Thoracic aorta (tissue), 2 donors: Measurements from ENCODE around the gene PFAS. TPM values are rescaled to one million over a fixed set of nuclear protein-coding genes. Genes with fewer than 3 reads are reported as not detected.

Experiments
- ATAC-seq: fragments of 150-250 bp; one replicate; pipeline ENCODE4 v1.8.0; 2017; ENCODE audit warnings: low read depth; ENCODE audit not compliant: insufficient number of reproducible peaks, low FRiP score
- DNase-seq: peaks from one replicate; pipeline ENCODE4 v3.0.0-alpha.2; 2020; ENCODE audit warnings: low spot score
- H3K27ac ChIP-seq, 2 donors: fragments of 200-600 bp; sonication (generic); 1 replicate in 1 of 2; 2 replicates in 1 of 2; pipeline ENCODE4 v1.5.1; 2016; ENCODE audit warnings: mild to moderate bottlenecking in 2 of 2, moderate library complexity in 2 of 2
- H3K27me3 ChIP-seq: fragments of 200-600 bp; sonication (generic); replicated peaks from 2 replicates; pipeline ENCODE4 v1.6.0; 2016; ENCODE audit warnings: mild to moderate bottlenecking; ENCODE audit not compliant: insufficient read depth
- H3K36me3 ChIP-seq: fragments of 200-600 bp; sonication (generic); one replicate; pipeline ENCODE4 v1.5.1; 2016
- H3K4me1 ChIP-seq, 2 donors: fragments of 200-600 bp; sonication (generic); 1 replicate in 1 of 2; 2 replicates in 1 of 2; pipeline versions ENCODE4 v1.5.1 to v1.6.0; 2016; ENCODE audit warnings: low read depth in 2 of 2, mild to moderate bottlenecking in 1 of 2; ENCODE audit not compliant: control insufficient read depth in 1 of 2
- H3K4me3 ChIP-seq: fragments of 200-600 bp; sonication (generic); 2 replicates; pipeline ENCODE4 v1.5.1; 2016; ENCODE audit warnings: mild to moderate bottlenecking
- H3K9me3 ChIP-seq: fragments of 200-600 bp; sonication (generic); 2 replicates; pipeline ENCODE4 v1.5.1; 2016
- total RNA-seq, 2 donors: library from RNA; depleted of rRNA; stranded (reverse); fragments of >200 nt; gene quantifications; one replicate each; pipeline versions ENCODE4 v1.1.0 to v1.2.3, GENCODE V29; 2016
- TF ChIP-seq, protein P1 (sequence below): fragments of 200-600 bp; sonication (generic); IDR thresholded peaks from one replicate; pipeline ENCODE4 v1.5.1; 2019; ENCODE audit warnings: antibody characterized with exemption

The PFAS gene
- total RNA-seq, 2 donors from 2014 or later = 13.2 to 15.2 TPM

DNA sequence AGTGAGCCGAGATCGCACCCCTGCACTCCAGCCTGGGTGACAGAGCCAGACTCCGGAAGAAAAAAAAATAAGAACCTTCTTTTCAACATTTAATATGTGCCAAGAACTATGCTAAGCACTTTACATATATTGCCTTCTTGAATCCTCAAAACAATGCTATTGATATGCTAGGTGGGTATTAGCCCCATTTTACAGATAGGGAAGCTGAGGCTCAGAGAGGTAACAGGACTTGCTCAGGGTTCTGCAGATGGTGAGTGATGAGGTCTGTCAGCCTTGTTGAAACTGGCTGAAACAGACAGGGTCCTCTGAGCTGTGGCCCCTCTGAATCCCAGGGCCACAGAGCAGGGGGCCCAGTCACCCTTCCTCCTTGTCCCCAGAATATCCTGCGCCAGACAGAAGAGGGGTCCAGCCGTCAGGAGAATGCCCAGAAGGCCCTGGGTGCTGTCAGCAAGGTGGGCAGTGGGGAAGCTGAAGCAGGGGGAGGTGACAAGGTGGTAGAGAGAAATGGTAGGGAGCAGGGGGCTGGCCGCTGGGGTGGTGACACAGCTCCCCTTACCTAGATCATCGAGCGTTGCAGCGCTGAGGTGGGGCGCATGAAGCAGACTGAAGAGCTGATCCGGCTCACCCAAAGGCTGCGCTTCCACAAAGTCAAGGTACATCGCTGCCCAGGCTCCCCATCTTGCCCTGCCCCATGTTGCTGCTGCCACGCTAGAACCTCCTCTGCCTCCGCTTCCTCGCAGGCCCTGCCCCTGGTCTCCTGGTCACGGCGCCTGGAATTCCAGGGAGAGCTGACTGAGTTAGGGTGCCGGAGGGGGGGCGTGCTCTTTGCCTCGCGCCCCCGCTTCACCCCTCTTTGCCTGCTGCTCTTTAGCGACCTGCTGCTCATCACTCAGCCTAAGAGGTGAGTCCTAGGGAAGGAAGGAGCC is 69.2 kb downstream of the PFAS start:
- Histone ChIP-seq H3K4me3 (no peak overlapping the region), H3K9me3 (no peaks in the 10 kb centered on the region), H3K27ac (no peak overlapping the region), H3K27me3 (peaks cover 6% of the 10 kb centered on the region), H3K36me3 (no peaks in the 10 kb centered on the region), H3K4me1 (peaks cover 0 to 12% of the 10 kb centered on the region in 2 donors)
- ATAC-seq (no peak), DNase-seq (no peak)
- TF ChIP-seq, protein P1, sequence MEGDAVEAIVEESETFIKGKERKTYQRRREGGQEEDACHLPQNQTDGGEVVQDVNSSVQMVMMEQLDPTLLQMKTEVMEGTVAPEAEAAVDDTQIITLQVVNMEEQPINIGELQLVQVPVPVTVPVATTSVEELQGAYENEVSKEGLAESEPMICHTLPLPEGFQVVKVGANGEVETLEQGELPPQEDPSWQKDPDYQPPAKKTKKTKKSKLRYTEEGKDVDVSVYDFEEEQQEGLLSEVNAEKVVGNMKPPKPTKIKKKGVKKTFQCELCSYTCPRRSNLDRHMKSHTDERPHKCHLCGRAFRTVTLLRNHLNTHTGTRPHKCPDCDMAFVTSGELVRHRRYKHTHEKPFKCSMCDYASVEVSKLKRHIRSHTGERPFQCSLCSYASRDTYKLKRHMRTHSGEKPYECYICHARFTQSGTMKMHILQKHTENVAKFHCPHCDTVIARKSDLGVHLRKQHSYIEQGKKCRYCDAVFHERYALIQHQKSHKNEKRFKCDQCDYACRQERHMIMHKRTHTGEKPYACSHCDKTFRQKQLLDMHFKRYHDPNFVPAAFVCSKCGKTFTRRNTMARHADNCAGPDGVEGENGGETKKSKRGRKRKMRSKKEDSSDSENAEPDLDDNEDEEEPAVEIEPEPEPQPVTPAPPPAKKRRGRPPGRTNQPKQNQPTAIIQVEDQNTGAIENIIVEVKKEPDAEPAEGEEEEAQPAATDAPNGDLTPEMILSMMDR = no peak

Other genes starting within 250 kb of the PFAS start
- not detected for gene GUCY2D, start 246.7 kb upstream of the PFAS start, total RNA-seq
- 1 to 10 TPM in 1 of 2 donors, under 1 TPM in 1; 0.85 to 8.3 TPM for gene ALOX15B, start 210.2 kb upstream of the PFAS start, total RNA-seq
- gene ALOX12B, start 161.6 kb upstream of the PFAS start, total RNA-seq = not detected
- gene ALOXE3, start 130.8 kb upstream of the PFAS start, total RNA-seq = not detected
- not detected for gene HES7, start 125.2 kb upstream of the PFAS start, total RNA-seq
- gene PER1, start 96.9 kb upstream of the PFAS start, total RNA-seq = 100 to 1,000 TPM; 175 to 292 TPM
- gene VAMP2, start 86.3 kb upstream of the PFAS start, total RNA-seq = 10 to 100 TPM; 36.0 to 50.3 TPM
- 10 to 100 TPM in 1 of 2 donors, 1 to 10 TPM in 1; 8.4 to 32.1 TPM for gene TMEM107, start 72.9 kb upstream of the PFAS start, total RNA-seq
- 10 to 100 TPM; 11.9 to 13.8 TPM for gene BORCS6, start 59.1 kb upstream of the PFAS start, total RNA-seq
- 1 to 10 TPM in 1 of 2 donors, not detected in 1; 1.6 TPM for gene AURKB, start 38.7 kb upstream of the PFAS start, total RNA-seq
- gene CTC1, start 1.2 kb upstream of the PFAS start, total RNA-seq = 10 to 100 TPM; 25.3 to 38.6 TPM
- gene RANGRF, start 39.4 kb downstream of the PFAS start, total RNA-seq = 10 to 100 TPM; 13.8 to 26.7 TPM
- gene SLC25A35, start 46.1 kb downstream of the PFAS start, total RNA-seq = 1 to 10 TPM; 1.8 to 6.1 TPM
- gene ARHGEF15, start 61.0 kb downstream of the PFAS start, total RNA-seq = 10 to 100 TPM in 1 of 2 donors, 1 to 10 TPM in 1; 7.4 to 32.1 TPM
- not detected for gene ODF4, start 90.6 kb downstream of the PFAS start, total RNA-seq
- gene RPL26, start 133.9 kb downstream of the PFAS start, total RNA-seq = 1,000 to 10,000 TPM; 1,235 to 1,884 TPM
- gene RNF222, start 148.5 kb downstream of the PFAS start, total RNA-seq = under 1 TPM in 1 of 2 donors, not detected in 1; 0.56 TPM
- 100 to 1,000 TPM; 110 to 113 TPM for gene NDEL1, start 186.6 kb downstream of the PFAS start, total RNA-seq